GM21515 (cell line): Measurements from ENCODE around the gene SNRNP70.

Experiments
- ATAC-seq: cut with Tn5 transposase; IDR thresholded peaks from one replicate; pipeline ENCODE4 v1.9.1; 2021; ENCODE audit not compliant: unreplicated experiment

The SNRNP70 gene

GRCh38 chr19:49101160-49101559 is 15.9 kb downstream of the SNRNP70 start:
- ATAC-seq: no peak

- no peak for ATAC-seq
Observed at GRCh38 chr19:49102303-49102702, 17.1 kb downstream of the SNRNP70 start.

- ATAC-seq: no peak
Observed at GRCh38 chr19:49103331-49104085, 18.3 kb downstream of the SNRNP70 start.

- no peak for ATAC-seq
Observed at GRCh38 chr19:49104229-49104864, 19.1 kb downstream of the SNRNP70 start.

GRCh38 chr19:49106648-49107135 is 21.4 kb downstream of the SNRNP70 start:
- no peak for ATAC-seq

- no peak for ATAC-seq
Observed at GRCh38 chr19:49107625-49108459, 22.6 kb downstream of the SNRNP70 start.

GRCh38 chr19:49109051-49109450 is 23.8 kb downstream of the SNRNP70 start:
- no peak for ATAC-seq

GRCh38 chr19:49109569-49110233 is 24.4 kb downstream of the SNRNP70 start:
- ATAC-seq: no peak

- no peak for ATAC-seq
Observed at GRCh38 chr19:49110567-49110966, 25.3 kb downstream of the SNRNP70 start.

GRCh38 chr19:49111218-49111998 is 26.2 kb downstream of the SNRNP70 start:
- ATAC-seq: no peak

GRCh38 chr19:49113762-49114629 is 28.7 kb downstream of the SNRNP70 start, which contains the start of gene LIN7B:
TSS of gene LIN7B (plus strand) at chr19:49114370. CDS start at chr19:49114405, 35 bp downstream.
- peak; percentile 51 for ATAC-seq

GRCh38 chr19:49114630-49115363 is 29.5 kb downstream of the SNRNP70 start:
- ATAC-seq: no peak

- no peak for ATAC-seq
Observed at GRCh38 chr19:49116544-49116943, 31.3 kb downstream of the SNRNP70 start.

- ATAC-seq: no peak
Observed at GRCh38 chr19:49117677-49118564, 32.7 kb downstream of the SNRNP70 start.

GRCh38 chr19:49118565-49119410 is 33.5 kb downstream of the SNRNP70 start, which contains the start of gene C19orf73:
TSS of gene C19orf73 (minus strand) at chr19:49119143. CDS start at chr19:49119022, 121 bp downstream.
- peak; percentile 69 for ATAC-seq
